Fibroblast of pulmonary artery (primary cell): Measurements from ENCODE around the gene BCO1.

Source experiments
- DNase-seq: peaks from one replicate; pipeline ENCODE4 v3.0.0-alpha.2; 2010; ENCODE audit warnings: low read depth
- H3K4me3 ChIP-seq: replicated peaks from 2 replicates; pipeline ENCODE4 v1.5.1; 2011; ENCODE audit warnings: low read depth, mild to moderate bottlenecking, control low read depth, low read length, moderate library complexity
- CTCF ChIP-seq: IDR thresholded peaks from 2 replicates; pipeline ENCODE4 v1.5.1; 2011; ENCODE audit warnings: mild to moderate bottlenecking, control low read depth, low read length, inconsistent platforms; ENCODE audit errors: missing control alignments

Gene BCO1

GRCh38 chr16:81231014-81231413, 7.5 kb upstream of the BCO1 start:
- no peak for TF ChIP-seq CTCF
- DNase-seq: no peak
- H3K4me3 ChIP-seq: no peak overlapping the region

GRCh38 chr16:81232740-81233367, 5.6 kb upstream of the BCO1 start:
- H3K4me3 ChIP-seq: no peak overlapping the region
- no peak for DNase-seq
- TF ChIP-seq CTCF: no peak

DNA sequence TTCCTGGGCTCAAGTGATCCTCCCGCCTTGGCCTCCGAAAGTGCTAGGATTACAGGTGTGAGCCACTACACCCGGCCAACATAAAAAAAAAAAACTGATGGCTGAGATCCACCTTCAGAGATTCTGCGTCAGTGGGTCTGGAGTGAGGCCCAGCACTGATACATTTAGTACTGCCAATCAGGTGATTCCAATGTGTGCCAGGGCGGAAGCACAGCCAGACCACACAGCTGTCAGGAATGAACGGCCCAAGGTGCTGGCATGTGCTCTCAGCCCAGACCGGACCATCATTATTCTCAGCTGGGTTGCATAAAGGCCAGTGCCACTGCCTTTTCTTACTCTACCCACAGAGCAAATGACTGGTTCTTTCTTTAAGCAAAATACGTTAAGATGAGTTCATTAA, 1.2 kb upstream of the BCO1 start:
- peak; percentile 7 for DNase-seq
- TF ChIP-seq CTCF: no peak
- H3K4me3 ChIP-seq: no peak overlapping the region

GRCh38 chr16:81237942-81238295, 570 bp upstream of the BCO1 start:
- H3K4me3 ChIP-seq: no peak overlapping the region
- TF ChIP-seq CTCF: no peak
- no peak for DNase-seq

DNA sequence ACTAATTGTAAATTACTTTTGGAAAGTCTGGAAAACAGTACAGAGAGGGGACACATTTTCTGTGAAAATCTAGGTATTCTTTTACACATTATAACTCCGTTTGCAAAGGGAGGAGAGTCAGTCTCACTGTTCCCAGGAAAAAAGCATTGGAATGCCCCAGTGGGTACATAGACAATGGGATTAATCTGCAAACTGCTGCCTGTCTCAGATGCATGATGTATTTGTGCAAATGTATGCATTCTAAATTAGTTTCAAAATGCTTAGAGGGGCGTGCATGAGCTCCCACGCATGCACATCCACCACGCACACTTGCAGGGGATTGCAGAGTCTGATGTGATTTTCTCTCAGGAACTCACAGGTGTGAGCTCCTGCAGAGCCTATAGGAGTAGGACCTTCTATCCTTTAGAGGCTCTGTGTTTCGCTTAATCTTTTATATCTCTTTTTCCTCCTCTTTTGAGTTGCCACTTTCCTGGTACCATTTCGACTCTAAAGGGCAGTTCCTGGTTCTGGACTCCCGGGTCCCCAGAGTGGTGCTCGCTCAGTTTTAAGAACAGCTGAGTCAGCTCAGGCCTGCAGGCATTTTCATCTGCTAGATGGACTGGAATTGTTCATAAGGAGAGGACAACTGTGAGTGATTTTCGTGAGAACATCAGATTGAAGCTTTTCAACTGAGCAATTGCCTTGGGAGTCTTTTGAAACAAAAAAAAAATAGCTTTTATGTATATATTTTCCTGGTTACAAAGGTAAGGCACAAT, 1.1 kb downstream of the BCO1 start:
- TF ChIP-seq CTCF: no peak
- DNase-seq: no peak
- H3K4me3 ChIP-seq: no peak overlapping the region

DNA sequence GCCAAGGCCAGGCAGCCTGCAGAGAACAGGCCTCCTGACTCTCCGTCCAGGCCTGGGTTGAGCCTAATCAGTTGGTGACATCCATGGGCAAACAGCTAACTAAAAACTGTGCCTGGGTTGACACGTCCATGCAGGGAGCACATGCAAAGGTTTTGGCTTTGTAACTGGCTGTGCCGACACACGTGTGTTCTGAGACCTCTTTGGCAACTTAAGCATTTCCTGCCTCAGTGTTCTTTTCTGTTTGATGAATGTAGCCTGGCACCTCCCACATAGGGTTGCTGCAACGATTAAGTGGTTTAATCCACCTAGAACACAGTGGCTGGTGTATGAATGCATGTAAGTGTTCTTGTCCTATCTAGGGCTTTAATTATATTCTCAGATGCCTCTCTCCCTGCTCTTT, 3.2 kb downstream of the BCO1 start:
- no peak overlapping the region for H3K4me3 ChIP-seq
- no peak for DNase-seq
- no peak for TF ChIP-seq CTCF
